Activated CD8-positive, alpha-beta memory T cell treated with anti-CD3 and anti-CD28 coated beads for 48 hours (primary cell): ENCODE measurements around the gene BRSK2.

Experiments
- DNase-seq, 3 experiments: peaks; one replicate each; pipeline ENCODE4 v3.0.0-alpha.2; 2020; ENCODE audit warnings: low read depth in 2 of 3, low spot score in 2 of 3

BRSK2 gene

GRCh38 chr11:1496091-1496760, 106.5 kb downstream of the BRSK2 start:
- no peak for DNase-seq

GRCh38 chr11:1496761-1497095, 107.0 kb downstream of the BRSK2 start:
- DNase-seq = no peak

- DNase-seq = no peak
Measured at GRCh38 chr11:1497600-1497999, 107.9 kb downstream of the BRSK2 start.

- no peak for DNase-seq
Measured at GRCh38 chr11:1498262-1498661, 108.5 kb downstream of the BRSK2 start.

- DNase-seq = no peak
Measured at GRCh38 chr11:1499261-1499890, 109.6 kb downstream of the BRSK2 start.

GRCh38 chr11:1499899-1500298, 110.2 kb downstream of the BRSK2 start:
- DNase-seq = no peak

GRCh38 chr11:1500466-1501420, 111.0 kb downstream of the BRSK2 start:
- DNase-seq = no peak

- no peak for DNase-seq
Measured at GRCh38 chr11:1501421-1502167, 111.9 kb downstream of the BRSK2 start.

- DNase-seq = no peak
Measured at GRCh38 chr11:1502168-1502953, 112.6 kb downstream of the BRSK2 start.

- DNase-seq = no peak
Measured at GRCh38 chr11:1502954-1503707, 113.4 kb downstream of the BRSK2 start.

- no peak for DNase-seq
Measured at GRCh38 chr11:1503708-1504104, 114.0 kb downstream of the BRSK2 start.

GRCh38 chr11:1504138-1504537, 114.4 kb downstream of the BRSK2 start:
- no peak for DNase-seq

- no peak for DNase-seq
Measured at GRCh38 chr11:1504581-1505290, 115.0 kb downstream of the BRSK2 start.

- no peak for DNase-seq
Measured at GRCh38 chr11:1505480-1505879, 115.7 kb downstream of the BRSK2 start.

- no peak for DNase-seq
Measured at GRCh38 chr11:1506981-1507380, 117.2 kb downstream of the BRSK2 start.

- DNase-seq = no peak
Measured at GRCh38 chr11:1507381-1508140, 117.8 kb downstream of the BRSK2 start.

GRCh38 chr11:1508491-1508891, 118.8 kb downstream of the BRSK2 start:
- no peak for DNase-seq

GRCh38 chr11:1508986-1509385, 119.3 kb downstream of the BRSK2 start:
- no peak for DNase-seq
